Measurements from ENCODE around the gene CLN6.

DNA sequence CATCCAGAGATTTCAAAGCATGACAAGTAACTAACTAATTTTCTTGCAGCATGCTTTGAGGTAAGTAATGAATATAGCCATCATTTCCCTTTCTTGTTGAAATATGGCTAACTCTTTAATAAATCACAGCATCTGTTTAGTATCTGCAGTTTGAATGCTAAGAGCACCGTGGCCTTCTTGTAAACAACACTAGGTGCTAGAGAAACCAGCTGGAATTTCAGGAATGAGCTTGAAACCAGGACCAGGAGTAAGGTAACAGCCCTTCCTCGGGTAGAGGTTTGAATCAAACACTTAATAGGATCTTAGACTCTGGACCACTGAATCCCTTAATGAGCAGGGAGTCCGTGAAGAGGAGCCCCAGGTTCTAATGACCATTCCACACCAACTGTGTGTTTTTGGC lies 38.0 kb downstream of the CLN6 start:
- TF ChIP-seq, protein P1, sequence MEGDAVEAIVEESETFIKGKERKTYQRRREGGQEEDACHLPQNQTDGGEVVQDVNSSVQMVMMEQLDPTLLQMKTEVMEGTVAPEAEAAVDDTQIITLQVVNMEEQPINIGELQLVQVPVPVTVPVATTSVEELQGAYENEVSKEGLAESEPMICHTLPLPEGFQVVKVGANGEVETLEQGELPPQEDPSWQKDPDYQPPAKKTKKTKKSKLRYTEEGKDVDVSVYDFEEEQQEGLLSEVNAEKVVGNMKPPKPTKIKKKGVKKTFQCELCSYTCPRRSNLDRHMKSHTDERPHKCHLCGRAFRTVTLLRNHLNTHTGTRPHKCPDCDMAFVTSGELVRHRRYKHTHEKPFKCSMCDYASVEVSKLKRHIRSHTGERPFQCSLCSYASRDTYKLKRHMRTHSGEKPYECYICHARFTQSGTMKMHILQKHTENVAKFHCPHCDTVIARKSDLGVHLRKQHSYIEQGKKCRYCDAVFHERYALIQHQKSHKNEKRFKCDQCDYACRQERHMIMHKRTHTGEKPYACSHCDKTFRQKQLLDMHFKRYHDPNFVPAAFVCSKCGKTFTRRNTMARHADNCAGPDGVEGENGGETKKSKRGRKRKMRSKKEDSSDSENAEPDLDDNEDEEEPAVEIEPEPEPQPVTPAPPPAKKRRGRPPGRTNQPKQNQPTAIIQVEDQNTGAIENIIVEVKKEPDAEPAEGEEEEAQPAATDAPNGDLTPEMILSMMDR (IDR thresholded peaks at IDR 0.05) = no peak
- TF ChIP-seq EZH2 (IDR thresholded peaks at IDR 0.05) = no peak
